Activated CD4-positive, CD25-positive, alpha-beta regulatory T cell treated with anti-CD3 and anti-CD28 coated beads, Interleukin-2, amount 50 U/mL, for 16 hours (primary cell): ENCODE measurements around the gene IGFBPL1.

Source experiments
- DNase-seq: peaks from one replicate; pipeline ENCODE4 v3.0.0-alpha.2; 2020; ENCODE audit warnings: low read depth, low spot score

The IGFBPL1 gene

DNA sequence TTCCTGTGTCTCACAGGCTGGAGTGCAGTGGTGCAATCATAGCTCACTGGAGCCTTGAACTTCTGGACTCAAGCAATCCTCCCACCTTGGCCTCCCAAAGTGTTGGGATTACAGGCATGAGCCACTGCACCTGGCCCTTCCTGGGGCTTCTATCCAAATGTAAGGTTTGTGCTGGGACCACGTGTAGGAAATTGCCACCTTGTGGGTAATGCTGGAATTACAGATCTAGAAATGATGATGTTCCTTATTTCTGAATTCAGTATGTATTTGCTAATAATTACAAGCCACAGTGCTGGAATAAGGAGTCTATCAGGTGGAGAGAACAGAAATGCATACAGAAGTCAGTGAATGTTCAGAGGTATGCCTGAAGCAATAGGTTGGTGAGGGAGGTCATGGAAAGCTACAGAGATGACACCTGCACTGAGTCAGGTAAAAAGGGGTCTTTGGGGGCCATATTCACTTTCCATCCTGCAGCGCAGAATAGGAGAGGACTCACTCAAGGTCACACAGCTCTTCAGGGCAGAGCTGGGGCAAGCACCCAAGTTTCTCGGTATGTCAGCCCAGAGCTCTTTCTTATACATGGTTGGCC, 8.8 kb upstream of the IGFBPL1 start:
- no peak for DNase-seq

DNA sequence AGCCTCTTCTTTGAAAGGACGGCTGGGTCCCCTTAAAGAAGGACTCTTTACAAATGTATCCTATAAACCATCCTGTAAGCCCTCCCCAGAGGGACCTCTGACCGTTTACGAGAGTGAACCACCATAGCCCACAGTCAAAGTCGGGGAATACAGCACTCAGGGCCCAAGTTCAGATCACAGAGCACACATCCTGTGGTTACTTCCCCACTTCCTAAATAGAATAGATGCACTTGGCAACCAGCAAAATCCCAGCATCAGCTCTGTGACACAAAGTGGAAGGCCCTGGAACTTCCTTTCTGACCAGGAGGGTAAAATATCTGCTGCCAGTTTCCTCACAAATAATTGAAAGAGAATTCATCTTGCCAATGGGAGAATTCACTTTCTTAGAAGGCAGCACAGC, 6.9 kb upstream of the IGFBPL1 start:
- no peak for DNase-seq

DNA sequence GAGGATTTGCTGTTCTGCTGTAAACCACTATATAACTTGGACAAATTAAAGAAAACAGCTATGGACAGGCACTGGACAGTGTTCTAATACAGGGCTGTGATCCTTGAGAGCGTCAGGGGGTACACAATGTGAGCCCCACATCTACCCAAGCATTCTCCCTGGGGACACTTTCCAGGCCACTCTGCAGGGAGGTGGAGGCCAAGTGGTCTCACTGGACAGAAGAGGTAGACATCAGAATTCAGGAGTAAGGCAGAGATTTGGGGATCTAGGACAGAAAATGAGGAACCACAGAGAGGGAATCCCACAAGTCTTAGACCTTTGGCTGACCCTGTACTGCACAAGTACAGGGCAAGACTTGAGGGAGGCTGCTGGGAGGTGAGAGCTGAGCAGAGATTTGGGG, 3.8 kb upstream of the IGFBPL1 start:
- DNase-seq = no peak

DNA sequence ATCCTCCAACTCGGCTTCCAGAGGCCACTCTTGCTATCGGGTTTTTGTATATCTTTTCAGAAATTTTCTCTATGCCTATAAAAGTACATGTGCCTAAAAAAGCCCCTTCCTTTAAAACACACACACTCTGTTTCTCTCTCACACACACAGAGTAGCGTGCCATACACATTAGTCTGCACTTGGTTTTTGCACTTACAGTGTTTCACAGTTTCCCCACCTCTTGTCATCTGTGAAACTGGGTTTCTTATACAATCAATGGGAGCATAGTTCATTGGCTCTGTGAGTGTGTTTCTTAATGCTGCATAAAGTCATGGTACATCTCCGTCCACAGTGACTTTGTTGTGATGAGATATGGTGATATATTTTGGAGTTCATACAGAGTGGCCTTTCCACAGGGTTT, 664 bp upstream of the IGFBPL1 start:
- DNase-seq = no peak

DNA sequence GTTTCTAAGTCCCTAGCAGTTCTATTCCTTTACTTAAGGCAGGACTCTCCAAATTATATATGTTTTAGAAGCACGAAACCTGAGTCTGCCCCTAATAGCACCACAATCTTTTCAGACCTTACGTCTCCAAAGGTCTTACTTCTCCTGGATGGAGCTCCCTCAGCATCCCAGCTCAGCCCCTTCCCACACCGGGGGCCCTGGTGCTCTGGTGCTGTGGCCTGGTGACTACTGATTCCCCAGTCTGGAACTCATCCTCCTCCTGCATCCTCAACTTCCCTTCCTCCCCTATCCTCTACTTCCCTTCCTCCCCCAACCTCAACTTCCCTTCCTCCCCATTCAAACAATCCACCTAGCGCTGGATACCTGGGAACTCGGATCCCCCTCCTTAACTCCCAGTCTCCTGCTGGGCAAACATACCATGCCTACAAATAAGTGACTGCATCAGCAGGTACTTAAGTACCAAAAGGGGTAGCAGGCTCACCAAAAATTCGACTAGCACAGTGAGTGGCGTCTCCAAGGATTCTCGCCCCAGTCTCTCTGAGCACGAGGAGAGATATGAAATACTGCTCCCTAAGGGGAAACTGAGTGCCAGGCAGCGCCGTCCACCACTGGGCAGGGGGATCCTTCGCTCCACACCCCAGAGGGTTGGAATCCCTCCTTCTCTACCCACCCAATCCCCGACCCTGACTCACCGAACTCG, 831 bp downstream of the IGFBPL1 start:
- DNase-seq = no peak

DNA sequence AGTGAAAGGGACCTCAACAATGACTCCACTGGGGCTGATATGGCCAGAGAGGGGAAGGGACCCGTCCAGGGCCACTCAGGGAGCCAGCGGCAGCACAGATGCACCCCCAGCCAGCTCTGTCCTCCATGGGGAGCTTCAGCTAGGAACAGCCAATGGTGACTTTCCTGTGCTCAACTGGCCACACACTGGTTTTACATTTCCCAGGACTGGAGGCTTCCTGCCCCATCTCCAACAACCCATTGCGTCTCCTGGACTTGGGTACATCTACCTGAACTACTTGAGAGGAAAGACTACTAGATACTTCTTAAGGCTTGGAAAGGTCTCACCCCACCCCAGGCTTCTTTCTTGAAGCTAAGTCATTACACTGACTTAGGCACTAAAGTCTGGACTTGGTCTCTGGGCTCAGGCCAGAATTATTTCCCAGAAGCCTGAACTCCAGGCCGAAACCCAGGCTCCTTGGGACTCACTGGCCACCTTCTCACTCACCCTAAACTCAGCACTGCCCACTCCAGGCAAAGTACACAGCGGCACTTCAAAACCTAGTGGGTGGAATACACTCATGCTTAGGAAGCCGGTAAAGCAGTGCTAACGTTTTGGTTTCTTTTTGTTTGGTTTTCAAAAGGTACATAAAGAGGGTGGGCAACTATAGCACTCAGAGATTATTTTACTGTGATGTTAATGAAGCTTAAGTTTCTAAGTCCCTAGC, 1.5 kb downstream of the IGFBPL1 start:
- no peak for DNase-seq

DNA sequence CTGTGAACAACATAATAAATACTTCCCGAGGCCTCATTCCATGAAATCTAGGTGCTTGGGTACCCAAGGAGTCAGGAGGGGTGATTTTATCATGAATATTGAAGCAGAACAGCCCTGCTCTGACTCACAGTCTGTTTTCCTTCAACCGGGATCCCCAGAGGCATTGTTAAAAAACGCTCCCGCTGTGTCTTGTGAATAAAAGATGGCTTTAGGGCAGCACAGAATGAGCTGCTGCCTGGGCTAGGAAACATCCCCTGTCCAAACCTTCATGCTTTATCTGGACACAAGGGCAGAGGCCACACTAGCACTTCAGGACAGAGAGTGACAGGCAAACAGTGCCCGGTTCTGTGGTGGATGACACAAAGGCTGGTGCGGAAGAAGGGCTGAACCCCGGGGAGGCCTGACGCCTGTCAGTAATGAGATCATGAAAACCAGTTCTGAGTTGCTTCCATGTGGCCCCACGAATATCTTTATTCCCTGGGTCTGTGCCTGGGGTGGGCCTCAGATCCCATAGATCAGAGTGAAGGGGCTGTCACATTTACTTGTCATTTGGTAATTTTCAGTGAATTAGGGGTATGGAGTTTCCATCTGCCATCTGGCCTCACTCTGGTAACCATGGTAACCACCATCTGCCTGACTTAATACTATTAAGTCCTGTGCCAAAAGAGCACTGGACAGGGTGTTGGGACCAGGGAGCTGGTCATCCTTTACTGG, 2.6 kb downstream of the IGFBPL1 start:
- DNase-seq = no peak

DNA sequence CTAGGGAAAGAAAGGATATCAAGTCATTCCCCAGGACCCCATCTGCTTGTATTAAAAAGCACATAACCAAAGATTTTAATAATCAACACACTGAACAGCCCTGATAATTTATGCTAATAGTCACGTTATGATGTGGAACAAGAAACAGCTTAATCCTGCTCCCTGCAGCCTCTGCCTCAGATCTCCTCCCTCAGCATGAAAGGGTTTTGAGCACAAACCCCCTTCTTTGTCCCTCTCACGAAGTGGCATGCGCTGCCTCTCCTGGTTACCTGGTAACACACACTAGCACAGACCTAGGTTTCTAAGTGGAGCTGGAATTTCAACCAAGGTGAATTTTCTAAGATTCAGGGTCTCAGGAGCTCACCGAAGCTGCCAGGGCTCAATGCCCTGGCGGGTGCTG, 5.1 kb downstream of the IGFBPL1 start:
- no peak for DNase-seq

DNA sequence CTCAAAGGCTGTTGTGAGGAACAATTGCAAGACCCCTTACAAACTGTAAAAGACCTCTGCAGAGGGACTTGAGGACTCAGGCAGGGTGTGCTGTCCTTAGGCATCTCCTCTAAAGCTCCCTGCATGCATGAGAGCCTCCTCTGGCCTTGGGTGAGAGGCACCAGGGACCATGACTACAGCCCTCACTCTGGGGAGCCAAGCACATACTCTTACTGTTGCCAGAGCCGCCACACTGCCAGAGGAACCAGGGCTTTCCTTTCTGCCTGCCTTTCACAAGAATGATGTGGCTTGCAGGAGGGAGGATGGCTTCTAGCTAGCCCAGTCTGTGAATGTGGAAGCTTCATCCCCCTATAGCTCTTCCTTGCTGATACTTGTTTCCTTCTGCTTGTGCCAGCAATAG, 5.9 kb downstream of the IGFBPL1 start:
- DNase-seq = no peak

DNA sequence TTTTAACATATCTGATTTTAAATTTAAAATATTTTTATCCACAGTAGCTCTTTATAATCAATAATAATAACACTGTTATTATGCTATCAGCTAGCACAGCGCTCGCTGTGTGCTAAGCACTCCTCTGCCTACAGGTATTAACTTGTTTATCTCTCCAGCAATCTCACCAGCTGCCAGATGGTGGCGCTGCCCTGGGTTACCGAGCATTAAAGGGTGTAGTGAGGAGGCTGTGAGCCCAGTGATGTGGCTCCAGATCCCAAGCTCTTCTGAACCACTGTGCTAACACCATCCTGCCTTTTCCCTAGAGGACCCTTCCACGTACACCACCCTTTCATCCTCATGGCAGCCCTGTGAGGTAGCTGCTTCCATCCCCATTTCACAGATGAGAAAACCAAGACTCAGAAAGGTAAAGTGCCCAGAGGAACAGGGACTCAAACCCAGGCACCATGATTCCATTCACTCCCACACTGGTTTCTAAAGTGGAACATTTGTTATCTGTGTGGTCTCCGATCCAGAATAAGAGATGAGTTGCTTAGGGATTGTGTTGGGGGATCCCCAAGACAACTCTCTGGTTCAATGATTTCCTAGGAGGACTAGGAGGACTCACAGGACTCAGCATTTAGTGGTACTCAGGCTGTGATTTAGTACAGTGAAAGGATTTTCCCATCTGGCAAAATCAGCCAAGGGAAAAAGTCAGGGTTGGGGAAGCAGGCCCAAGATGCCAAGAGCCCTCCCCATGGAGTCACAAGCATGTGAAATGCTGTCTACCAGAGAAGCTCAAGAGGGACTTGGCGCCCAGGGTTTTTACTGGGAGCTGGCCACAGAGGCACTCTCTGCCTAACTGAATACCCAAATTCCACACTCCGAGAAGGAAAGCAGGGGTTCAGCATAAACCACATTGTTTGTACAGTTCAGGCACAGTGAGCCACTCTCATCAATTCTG, 7.0 kb downstream of the IGFBPL1 start:
- DNase-seq = no peak

DNA sequence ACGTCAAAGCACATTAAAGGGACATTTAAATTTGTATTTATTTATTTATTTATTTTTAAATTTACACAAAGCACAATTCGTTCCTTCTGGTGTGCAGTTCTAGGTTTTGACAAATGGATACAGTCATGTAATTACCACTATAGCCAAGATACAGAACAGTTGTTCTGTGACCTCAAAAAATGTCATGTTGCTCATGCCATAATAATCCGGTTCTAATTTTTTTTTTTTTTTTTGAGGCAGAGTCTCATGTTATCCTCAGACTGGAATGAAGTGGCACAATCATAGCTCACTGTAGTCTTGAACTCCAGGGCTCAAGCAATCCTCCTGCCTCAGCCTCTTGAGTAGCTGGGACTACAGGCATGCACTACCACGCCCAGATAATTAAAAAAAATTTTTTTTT, 7.8 kb downstream of the IGFBPL1 start:
- DNase-seq = no peak

DNA sequence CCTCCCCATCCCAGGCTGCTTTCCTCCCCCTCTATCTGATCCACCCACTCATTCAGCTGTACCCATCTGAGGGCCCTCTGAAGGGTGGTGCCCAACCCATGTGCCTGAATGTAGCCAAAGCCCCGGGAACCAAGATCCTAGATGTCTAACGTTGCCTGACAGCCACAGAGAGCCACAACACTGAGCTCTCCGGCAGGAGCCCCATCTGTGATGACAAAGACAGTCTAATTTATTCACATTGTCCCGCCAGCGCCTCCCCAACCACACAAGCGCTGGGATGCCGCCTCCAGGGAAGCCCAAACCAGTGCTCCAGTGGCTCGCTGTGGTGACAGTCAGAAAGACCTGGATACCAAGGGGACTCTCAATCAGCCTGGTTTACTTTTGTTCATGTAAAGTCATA, 8.4 kb downstream of the IGFBPL1 start:
- no peak for DNase-seq

DNA sequence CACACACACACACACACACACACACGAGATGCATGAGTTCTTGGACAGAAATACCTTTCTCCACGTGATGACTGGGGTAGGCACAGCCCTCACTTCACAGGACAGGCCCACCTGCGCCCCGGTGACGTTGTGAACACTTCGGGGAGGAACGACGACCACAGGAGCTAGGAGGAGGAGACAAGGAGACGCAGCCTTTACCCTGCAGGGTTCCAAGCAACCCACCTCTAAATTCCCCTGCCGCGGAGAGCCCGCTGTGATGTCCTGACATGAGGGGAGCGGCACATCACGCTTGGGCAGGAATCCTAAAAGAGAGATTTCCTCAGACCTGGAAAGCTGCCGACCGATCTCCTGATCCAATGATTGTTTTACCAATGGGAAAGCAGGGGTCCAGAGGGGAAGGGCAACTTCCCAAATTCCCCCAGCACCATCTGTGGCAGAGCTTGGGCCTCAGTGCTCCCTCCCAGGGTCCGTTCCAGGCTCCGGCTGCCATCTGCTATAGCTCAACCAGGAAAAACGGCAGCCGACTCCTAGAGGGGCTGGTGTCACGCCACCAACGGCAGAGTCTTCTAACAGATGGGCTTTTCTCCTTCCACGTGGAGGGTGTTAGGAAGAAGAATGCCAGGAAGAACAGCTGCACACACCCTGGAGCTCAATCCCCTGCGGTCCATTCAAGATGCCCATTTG, 10.1 kb downstream of the IGFBPL1 start:
- no peak for DNase-seq

DNA sequence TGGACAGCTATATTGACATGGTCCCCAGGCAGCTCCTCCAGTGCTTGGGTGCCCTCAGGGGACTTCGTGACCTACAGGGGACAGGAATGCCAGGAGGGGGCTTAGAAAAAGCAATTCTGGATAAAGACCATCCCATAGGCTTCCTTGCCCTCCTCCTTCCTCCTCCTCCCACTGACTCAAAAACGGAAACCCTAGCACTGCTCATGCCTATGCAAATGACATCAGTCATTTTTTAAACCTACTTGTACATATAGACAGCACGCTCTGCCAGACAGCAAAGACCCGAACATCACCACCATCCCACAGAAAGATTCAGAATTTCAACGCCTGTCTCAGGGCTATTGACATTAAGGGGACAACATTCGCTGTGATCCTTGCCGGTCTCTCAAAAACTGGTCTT, 11.0 kb downstream of the IGFBPL1 start:
- DNase-seq = no peak

DNA sequence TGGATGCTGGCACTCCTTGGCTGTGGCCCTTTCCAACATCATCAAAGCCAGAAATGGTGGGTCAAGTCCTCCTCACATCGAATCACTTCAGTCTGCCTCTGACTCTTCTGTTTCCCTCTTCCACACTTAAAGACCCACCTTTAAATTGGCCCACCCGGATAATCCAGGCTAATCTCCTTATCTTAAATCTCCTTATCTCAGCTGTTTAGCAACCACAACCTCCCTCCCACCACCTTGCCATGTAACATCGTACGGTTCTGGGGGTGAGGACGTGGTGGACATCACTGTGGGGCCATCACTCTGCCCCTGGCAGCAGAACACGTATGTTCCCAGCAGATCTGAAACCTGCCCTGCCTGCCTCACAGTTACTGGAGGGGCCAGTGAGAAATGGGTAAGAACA, 11.5 kb downstream of the IGFBPL1 start:
- DNase-seq = no peak

DNA sequence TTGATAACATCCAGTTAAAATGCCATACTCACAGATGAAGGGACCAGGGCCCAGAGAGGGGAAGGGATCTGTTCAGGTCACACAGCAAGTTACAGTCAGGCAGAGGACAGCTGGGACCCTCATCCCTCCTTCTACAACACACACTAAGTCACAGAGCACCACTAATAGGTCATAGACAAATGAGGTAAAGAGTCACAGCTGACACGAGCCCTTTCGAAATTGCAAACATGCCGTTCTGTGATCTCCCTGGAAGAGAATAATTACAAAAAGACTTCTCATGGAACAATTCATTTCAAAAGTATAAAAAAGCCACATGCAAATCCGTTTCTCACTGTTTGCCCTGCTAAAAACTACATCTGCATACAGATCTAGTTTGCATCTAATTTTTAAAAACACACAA, 15.5 kb downstream of the IGFBPL1 start:
- DNase-seq = no peak

DNA sequence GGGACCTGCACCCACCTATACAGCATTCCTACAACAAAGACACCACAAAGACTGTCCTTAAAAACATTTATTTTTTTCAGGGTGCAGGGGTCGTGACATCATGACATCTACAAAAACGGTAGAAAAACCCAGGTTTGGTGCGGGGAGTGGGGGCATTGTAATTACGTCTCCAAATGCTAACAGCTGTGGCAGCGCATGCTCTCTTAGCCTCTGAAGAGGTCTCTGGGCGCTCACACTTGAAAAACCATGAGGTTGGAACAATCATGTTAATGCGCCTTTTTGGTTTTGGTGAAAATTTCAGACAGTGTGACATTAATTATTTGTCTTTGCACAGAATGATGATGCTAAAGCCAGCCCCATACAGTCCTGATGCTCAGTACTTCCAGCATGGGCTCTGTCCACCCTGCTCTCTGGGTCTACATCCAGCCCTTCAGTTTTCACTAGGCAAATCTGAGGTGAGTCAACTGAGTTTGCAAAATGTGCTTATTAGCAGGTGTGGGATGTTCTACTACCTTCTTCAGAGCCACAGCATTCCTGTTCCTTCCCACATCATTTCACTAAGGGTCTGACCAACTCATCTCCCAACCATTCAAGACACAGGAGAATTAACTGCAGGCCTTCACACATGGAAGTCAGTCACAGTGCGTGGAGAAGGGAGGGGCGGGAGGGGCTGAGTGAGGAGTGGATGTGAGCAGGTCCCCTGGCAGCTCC, 17.6 kb downstream of the IGFBPL1 start:
- no peak for DNase-seq

DNA sequence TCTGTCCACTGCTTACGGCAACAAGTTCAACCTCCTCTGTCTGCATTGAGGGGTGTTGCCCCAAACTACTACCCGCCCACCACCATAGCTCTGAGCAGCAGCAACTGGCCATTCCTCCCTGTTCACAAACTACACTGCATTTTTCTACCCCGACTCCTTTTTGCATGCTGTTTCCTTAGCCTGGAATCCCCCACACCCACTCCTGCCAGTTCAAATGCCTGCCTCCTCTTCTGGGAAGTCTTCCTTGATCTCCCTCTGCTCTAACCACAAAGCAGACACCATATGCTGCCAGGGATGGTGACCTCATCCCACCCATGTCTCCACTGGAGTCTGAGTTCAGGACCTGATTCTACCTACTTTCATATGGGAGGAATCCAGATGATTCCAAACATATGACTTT, 18.5 kb downstream of the IGFBPL1 start:
- DNase-seq = no peak

DNA sequence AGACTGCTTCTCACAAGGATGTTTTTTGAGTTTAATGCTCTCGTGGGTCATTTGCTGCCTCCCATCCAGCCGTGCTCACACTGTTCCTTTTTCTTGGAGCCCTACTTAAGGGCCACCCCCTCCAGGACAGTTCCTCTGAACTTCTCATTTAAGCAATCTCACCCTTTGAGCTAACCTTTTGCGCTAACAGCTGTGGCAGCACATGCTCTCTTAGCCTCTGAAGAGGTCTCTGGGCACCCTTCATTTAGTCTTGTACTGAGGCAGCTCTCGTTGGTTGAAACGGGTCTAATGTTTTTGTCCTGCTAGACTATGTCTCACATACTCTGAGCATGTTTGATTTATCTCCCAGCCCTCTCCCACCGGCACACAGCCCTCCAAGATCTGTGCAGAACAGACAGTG, 19.9 kb downstream of the IGFBPL1 start:
- DNase-seq = no peak

DNA sequence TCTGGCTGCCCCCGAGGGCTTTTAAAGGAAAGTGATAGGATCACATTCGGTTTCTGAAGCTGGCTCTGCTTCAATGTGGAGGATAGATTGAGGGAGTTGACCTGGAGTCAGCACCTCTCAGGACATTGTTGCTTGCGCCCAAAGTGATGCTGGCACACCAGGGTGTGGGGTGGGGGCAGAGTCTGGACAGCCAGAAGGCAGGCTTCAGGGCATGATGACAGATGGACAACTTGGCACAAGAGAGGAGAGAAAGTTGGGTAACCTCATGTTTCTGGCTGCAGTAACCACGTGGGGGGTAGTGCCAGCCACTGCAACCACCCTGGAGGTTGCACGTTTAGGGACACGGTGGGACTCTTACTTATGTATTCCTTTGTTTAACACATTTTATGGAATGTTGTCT, 22.3 kb downstream of the IGFBPL1 start:
- DNase-seq = no peak
